Trophoblast cell (in vitro differentiated cells and primary cell): Measurements from ENCODE around the gene CILP2.

Experiments used
- DNase-seq, 2 donors: peaks; one replicate each; pipeline ENCODE4 v3.0.0-alpha.2; 2016
- H2AFZ ChIP-seq: 2 replicates; pipeline ENCODE4 v1.6.1; 2013; ENCODE audit warnings: low read length, moderate library complexity, mild to moderate bottlenecking; ENCODE audit not compliant: insufficient read depth, poor library complexity
- H2AK5ac ChIP-seq: 2 replicates; pipeline ENCODE4 v1.6.1; 2013; ENCODE audit warnings: mild to moderate bottlenecking, low read length
- H2BK120ac ChIP-seq: 2 replicates; pipeline ENCODE4 v1.6.1; 2013; ENCODE audit warnings: low read length, mild to moderate bottlenecking, moderate library complexity; ENCODE audit not compliant: insufficient read depth, poor library complexity
- H2BK12ac ChIP-seq: 2 replicates; pipeline ENCODE4 v1.6.1; 2013; ENCODE audit warnings: mild to moderate bottlenecking, low read length, moderate library complexity
- H2BK5ac ChIP-seq: 2 replicates; pipeline ENCODE4 v1.6.1; 2013; ENCODE audit warnings: low read length, low read depth, moderate library complexity, mild to moderate bottlenecking; ENCODE audit not compliant: poor library complexity
- H3K14ac ChIP-seq: 2 replicates; pipeline ENCODE4 v1.6.1; 2013; ENCODE audit warnings: mild to moderate bottlenecking, low read length
- H3K18ac ChIP-seq: 2 replicates; pipeline ENCODE4 v1.6.1; 2013; ENCODE audit warnings: mild to moderate bottlenecking, low read length
- H3K23ac ChIP-seq: 2 replicates; pipeline ENCODE4 v1.6.1; 2013; ENCODE audit warnings: low read length
- H3K27ac ChIP-seq: 2 replicates; pipeline ENCODE4 v1.5.1; 2013; ENCODE audit warnings: low read depth, mild to moderate bottlenecking, inconsistent platforms, low read length, moderate library complexity
- H3K27me3 ChIP-seq: 2 replicates; pipeline ENCODE4 v1.6.1; 2013; ENCODE audit warnings: inconsistent platforms, mild to moderate bottlenecking, low read length, moderate library complexity; ENCODE audit not compliant: insufficient read depth
- H3K36me3 ChIP-seq, 2 experiments: 1 replicate in 1 of 2; 2 replicates in 1 of 2; pipeline ENCODE4 v1.6.1; 2013; ENCODE audit warnings: low read length in 2 of 2, mild to moderate bottlenecking in 2 of 2, moderate library complexity in 1 of 2; ENCODE audit not compliant: insufficient read depth in 2 of 2, control insufficient read depth in 1 of 2
- H3K4ac ChIP-seq: 2 replicates; pipeline ENCODE4 v1.6.1; 2013; ENCODE audit warnings: low read depth, mild to moderate bottlenecking, low read length, moderate library complexity
- H3K4me1 ChIP-seq, 2 experiments: 1 replicate in 1 of 2; 2 replicates in 1 of 2; pipeline ENCODE4 v1.6.1; 2013; ENCODE audit warnings: low read length in 2 of 2, mild to moderate bottlenecking in 2 of 2, moderate library complexity in 1 of 2; ENCODE audit not compliant: insufficient read depth in 2 of 2, control insufficient read depth in 1 of 2
- H3K4me2 ChIP-seq: 2 replicates; pipeline ENCODE4 v1.6.1; 2013; ENCODE audit warnings: inconsistent platforms, mild to moderate bottlenecking, low read length, moderate library complexity
- H3K4me3 ChIP-seq: 2 replicates; pipeline ENCODE4 v1.5.1; 2013; ENCODE audit warnings: mild to moderate bottlenecking, low read depth, low read length, inconsistent platforms
- H3K79me1 ChIP-seq: one replicate; pipeline ENCODE4 v1.6.1; 2013; ENCODE audit warnings: low read length
- H3K79me2 ChIP-seq: 2 replicates; pipeline ENCODE4 v1.6.1; 2013; ENCODE audit warnings: low read length, mild to moderate bottlenecking; ENCODE audit not compliant: control insufficient read depth, insufficient read depth, poor library complexity
- H3K9ac ChIP-seq: 2 replicates; pipeline ENCODE4 v1.6.1; 2013; ENCODE audit warnings: mild to moderate bottlenecking, low read length
- H3K9me3 ChIP-seq: 2 replicates; pipeline ENCODE4 v1.6.1; 2013; ENCODE audit warnings: low read depth, mild to moderate bottlenecking, control low read depth, inconsistent platforms, low read length; ENCODE audit not compliant: insufficient read depth
- H4K12ac ChIP-seq: 2 replicates; pipeline ENCODE4 v1.6.1; 2013; ENCODE audit warnings: low read depth, mild to moderate bottlenecking, low read length, moderate library complexity
- H4K8ac ChIP-seq: 2 replicates; pipeline ENCODE4 v1.6.1; 2013; ENCODE audit warnings: low read depth, mild to moderate bottlenecking, low read length, moderate library complexity
- H4K91ac ChIP-seq: one replicate; pipeline ENCODE4 v1.6.1; 2013; ENCODE audit warnings: low read depth, mild to moderate bottlenecking, low read length, moderate library complexity
- WGBS: extraction: QIAGEN DNeasy Blood & Tissue Kit; methylation state at CpG from one replicate; pipeline ENCODE4 v1.1.7; 2013; ENCODE audit warnings: missing lambda C conversion rate; ENCODE audit not compliant: insufficient read length, insufficient coverage; ENCODE audit errors: extremely low coverage; 5-methylcytosine and 5-hydroxymethylcytosine counted together

Gene CILP2

DNA sequence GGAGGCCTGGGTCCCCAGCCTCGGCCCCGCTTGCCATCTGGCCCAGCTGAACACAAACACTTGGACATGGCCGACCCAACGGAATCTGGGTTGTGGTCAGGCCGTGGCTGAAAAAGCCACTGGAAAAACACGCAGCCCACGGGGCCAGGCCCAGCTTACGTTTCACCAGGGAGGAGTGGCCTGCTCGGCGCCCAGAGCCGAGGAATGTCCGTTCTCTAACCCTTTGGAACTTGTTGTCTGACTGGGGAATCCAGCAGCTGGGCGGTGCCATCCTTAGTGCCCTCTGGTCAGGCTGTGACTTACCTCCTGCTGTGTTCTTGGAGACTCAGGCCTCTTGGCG, 13.8 kb downstream of the CILP2 start:
- H3K9me3 ChIP-seq = peaks cover 4% of the 10 kb centered on the region
- H2BK120ac ChIP-seq = no peak overlapping the region
- WGBS = no CpG with 5 or more reads among the region's 14 CpGs

DNA sequence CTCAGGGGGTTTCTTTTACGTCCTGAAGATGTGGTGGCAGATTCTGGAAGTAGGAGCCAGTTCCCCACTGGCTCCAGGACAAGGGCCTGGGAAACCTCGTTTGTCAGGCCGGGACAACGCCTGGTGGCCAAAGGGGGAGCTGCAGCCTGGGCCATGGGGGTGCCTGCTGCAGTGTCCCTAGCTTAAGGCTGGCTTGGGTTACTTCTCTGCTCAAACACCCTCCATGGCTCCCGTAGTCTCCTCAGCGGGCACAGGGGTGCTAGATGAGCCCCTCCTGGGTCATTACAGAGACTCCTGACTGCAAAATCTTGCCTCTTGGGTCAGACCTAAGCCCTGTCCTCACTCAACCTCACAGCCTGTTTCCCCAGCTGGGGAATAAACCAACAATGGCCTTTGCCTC, 14.7 kb downstream of the CILP2 start:
- Histone ChIP-seq H3K14ac (no peak overlapping the region), H3K9me3 (peaks cover 2% of the 10 kb centered on the region), H4K91ac (no peak overlapping the region), H3K4ac (no peak overlapping the region), H3K27me3 (no peaks in the 10 kb centered on the region), H3K4me1 (peaks cover 6 to 10% of the 10 kb centered on the region in 2 experiments), H3K79me2 (no peaks in the 10 kb centered on the region), H3K4me3 (no peak overlapping the region), H3K36me3 (no peaks in the 10 kb centered on the region), H3K4me2 (no peak overlapping the region), H3K9ac (no peak overlapping the region), H3K23ac (no peak overlapping the region), H3K18ac (no peak overlapping the region), H2AK5ac (no peak overlapping the region), H4K12ac (no peak overlapping the region), H3K79me1 (no peaks in the 10 kb centered on the region), H2AFZ (no peak overlapping the region), H2BK5ac (no peak overlapping the region), H3K27ac (no peak overlapping the region), H4K8ac (no peak overlapping the region), H2BK12ac (no peak overlapping the region), H2BK120ac (no peak overlapping the region)
- peak in 1 of 2 donors; percentile 64 for DNase-seq
- WGBS = no CpG with 5 or more reads among the region's 6 CpGs

More for the DNA sequence above, 13.8 kb downstream of the CILP2 start:
- no peak overlapping the region for H2AK5ac ChIP-seq
- H3K27me3 ChIP-seq = no peaks in the 10 kb centered on the region
- no peak for DNase-seq
- no peak overlapping the region for H3K27ac ChIP-seq
- no peak overlapping the region for H3K9ac ChIP-seq
- no peak overlapping the region for H3K14ac ChIP-seq
- H4K8ac ChIP-seq = no peak overlapping the region
- H3K23ac ChIP-seq = no peak overlapping the region
- no peak overlapping the region for H3K4ac ChIP-seq
- H3K4me2 ChIP-seq = no peak overlapping the region
- H4K91ac ChIP-seq = no peak overlapping the region
- no peaks in the 10 kb centered on the region for H3K79me2 ChIP-seq
- H4K12ac ChIP-seq = no peak overlapping the region
- H3K4me3 ChIP-seq = no peak overlapping the region
- no peaks in the 10 kb centered on the region for H3K79me1 ChIP-seq
- no peak overlapping the region for H2BK5ac ChIP-seq
- no peak overlapping the region for H2BK12ac ChIP-seq
- no peak overlapping the region for H2AFZ ChIP-seq
- no peaks in the 10 kb centered on the region for H3K36me3 ChIP-seq
- no peak overlapping the region for H3K18ac ChIP-seq
- H3K4me1 ChIP-seq = peaks cover 6 to 10% of the 10 kb centered on the region in 2 experiments

DNA sequence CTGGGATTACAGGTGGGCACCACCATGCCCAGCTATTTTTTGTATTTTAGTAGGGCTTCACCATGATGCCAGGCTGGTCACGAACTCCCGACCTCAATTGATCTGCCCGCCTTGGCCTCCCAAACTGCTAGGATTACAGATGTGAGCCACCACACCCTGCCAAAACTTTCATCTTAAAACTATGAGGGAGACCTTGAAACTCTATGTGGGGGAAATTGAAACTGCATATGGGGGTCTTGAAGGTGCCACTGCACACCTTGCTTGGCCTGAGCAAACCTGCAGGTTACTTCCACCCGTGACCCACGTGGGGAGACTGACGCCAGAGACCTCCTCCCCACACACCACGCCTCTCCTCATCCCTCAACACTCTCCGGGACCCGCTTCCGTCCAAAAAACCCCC, 15.6 kb downstream of the CILP2 start:
- Histone ChIP-seq H3K4me1 (peaks cover 6 to 10% of the 10 kb centered on the region in 2 experiments), H3K4me2 (no peak overlapping the region), H3K79me1 (no peaks in the 10 kb centered on the region), H4K12ac (no peak overlapping the region), H2BK120ac (no peak overlapping the region), H3K27ac (no peak overlapping the region), H3K14ac (no peak overlapping the region), H4K8ac (no peak overlapping the region), H3K27me3 (no peaks in the 10 kb centered on the region), H3K23ac (no peak overlapping the region), H3K4ac (no peak overlapping the region), H2BK12ac (no peak overlapping the region), H3K18ac (no peak overlapping the region), H2BK5ac (no peak overlapping the region), H2AFZ (no peak overlapping the region), H4K91ac (no peak overlapping the region), H3K36me3 (no peaks in the 10 kb centered on the region), H3K79me2 (no peaks in the 10 kb centered on the region), H3K4me3 (peak overlapping the region; percentile 23), H3K9me3 (peaks cover 2% of the 10 kb centered on the region), H3K9ac (no peak overlapping the region), H2AK5ac (no peak overlapping the region)
- no peak for DNase-seq
- WGBS = no CpG with 5 or more reads among the region's 10 CpGs

DNA sequence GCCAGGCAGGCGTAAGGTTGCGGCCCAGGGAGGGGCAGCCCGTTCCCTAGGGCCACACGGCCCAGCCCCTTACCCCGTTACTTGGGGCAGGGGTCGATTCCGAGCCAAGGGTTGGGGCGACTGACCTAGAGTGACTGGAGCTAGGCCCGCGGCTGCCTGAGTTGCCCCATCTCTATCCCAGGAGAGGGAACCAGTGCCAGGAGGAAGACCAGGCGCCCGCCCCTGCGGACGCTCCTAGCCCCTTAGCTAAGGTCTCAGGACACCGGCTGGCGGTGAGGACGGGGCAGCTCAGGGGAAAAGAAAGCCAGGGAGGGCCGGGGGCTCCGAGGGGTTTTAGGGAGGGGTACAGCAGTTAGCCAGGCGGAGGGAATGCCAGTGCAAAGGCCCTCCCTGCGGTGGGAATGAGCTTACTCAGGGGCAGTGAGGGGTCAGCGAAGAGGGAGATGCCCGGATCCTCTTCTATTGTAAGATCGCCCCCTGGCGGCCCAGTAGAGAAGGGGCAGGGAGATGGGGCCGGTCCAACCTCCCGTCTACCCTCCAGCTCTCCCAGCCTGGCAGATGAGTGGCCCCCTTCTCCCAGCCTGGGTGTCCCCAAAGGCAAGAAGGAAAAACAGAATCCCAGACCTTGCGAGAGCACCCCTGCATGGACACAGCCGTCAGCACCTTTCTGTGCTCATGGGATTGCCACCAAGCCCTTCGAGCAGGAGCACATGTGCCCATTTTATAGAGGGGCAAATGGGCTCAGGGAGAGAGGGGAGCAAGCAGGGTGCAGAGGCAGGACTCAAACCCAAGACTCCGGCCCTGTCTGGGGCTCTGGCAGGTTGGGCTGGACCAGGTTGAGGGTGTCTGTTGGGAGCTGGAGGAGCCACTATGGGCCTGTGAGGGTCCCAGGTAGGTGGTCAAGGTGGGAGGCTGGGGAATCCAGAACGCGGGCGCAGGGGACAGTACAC, 16.3 kb downstream of the CILP2 start:
- Histone ChIP-seq H2BK5ac (no peak overlapping the region), H3K4ac (no peak overlapping the region), H4K8ac (no peak overlapping the region), H3K4me1 (peaks cover 6 to 10% of the 10 kb centered on the region in 2 experiments), H3K27ac (no peak overlapping the region), H2BK12ac (no peak overlapping the region), H3K9me3 (peaks cover 2% of the 10 kb centered on the region), H2AK5ac (no peak overlapping the region), H3K79me2 (no peaks in the 10 kb centered on the region), H3K9ac (no peak overlapping the region), H4K91ac (no peak overlapping the region), H3K79me1 (no peaks in the 10 kb centered on the region), H3K27me3 (no peaks in the 10 kb centered on the region), H3K23ac (no peak overlapping the region), H3K4me3 (peak overlapping the region; percentile 23), H2AFZ (no peak overlapping the region), H3K4me2 (no peak overlapping the region), H3K14ac (no peak overlapping the region), H3K36me3 (no peaks in the 10 kb centered on the region), H4K12ac (no peak overlapping the region), H3K18ac (no peak overlapping the region), H2BK120ac (no peak overlapping the region)
- WGBS = no CpG with 5 or more reads among the region's 34 CpGs
- DNase-seq = peak in 1 of 2 donors; percentile 72
